MM.1S (cell line): ENCODE data around the gene DYNC1H1.

Experiments
- EZH2 ChIP-seq: fragments of 300-600 bp; sonication (generic); optimal IDR thresholded peaks from 2 replicates; pipeline ENCODE3; 2017; ENCODE audit warnings: low read depth, mild to moderate bottlenecking, antibody characterized with exemption, low read length, mixed read lengths
- EZH2phosphoT487 ChIP-seq: fragments of 300-600 bp; sonication (generic); IDR thresholded peaks from 2 replicates; pipeline ENCODE4 v1.6.1; 2018; ENCODE audit warnings: antibody characterized with exemption, low read length
- TF ChIP-seq, protein P1 (sequence below): fragments of 300-600 bp; sonication (generic); IDR thresholded peaks from 2 replicates; pipeline ENCODE4 v1.5.1; 2016; ENCODE audit warnings: antibody characterized with exemption, low read length, mixed read lengths

- TF ChIP-seq, protein P1, sequence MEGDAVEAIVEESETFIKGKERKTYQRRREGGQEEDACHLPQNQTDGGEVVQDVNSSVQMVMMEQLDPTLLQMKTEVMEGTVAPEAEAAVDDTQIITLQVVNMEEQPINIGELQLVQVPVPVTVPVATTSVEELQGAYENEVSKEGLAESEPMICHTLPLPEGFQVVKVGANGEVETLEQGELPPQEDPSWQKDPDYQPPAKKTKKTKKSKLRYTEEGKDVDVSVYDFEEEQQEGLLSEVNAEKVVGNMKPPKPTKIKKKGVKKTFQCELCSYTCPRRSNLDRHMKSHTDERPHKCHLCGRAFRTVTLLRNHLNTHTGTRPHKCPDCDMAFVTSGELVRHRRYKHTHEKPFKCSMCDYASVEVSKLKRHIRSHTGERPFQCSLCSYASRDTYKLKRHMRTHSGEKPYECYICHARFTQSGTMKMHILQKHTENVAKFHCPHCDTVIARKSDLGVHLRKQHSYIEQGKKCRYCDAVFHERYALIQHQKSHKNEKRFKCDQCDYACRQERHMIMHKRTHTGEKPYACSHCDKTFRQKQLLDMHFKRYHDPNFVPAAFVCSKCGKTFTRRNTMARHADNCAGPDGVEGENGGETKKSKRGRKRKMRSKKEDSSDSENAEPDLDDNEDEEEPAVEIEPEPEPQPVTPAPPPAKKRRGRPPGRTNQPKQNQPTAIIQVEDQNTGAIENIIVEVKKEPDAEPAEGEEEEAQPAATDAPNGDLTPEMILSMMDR, result no peak
- TF ChIP-seq EZH2, result no peak
- no peak for TF ChIP-seq EZH2phosphoT487
Observed at GRCh38 chr14:101975231-101975630, 10.9 kb downstream of the DYNC1H1 start.
